SK-N-SH (cell line): Measurements from ENCODE around the gene DMRT3. TPM values are rescaled to one million over a fixed set of nuclear protein-coding genes. Genes with fewer than 3 reads are reported as not detected.

Source experiments
- CTCF ChIA-PET: fragments of 300-600, 350-600 bp; formaldehyde crosslinking; extraction: SDS; loops from one replicate; lab custom pipeline; 2021; lab: Yijun Ruan, JAX
- POLR2A ChIA-PET: fragments of 350-600 bp; sonication (Branson Sonifier 250); formaldehyde crosslinking; extraction: SDS; loops from one replicate; lab custom pipeline; 2020; ENCODE audit warnings: antibody characterized with exemption, inconsistent platforms; lab: Yijun Ruan, JAX
- DNase-seq: peaks from one replicate; pipeline ENCODE4 v3.0.0; 2012
- H2AFZ ChIP-seq: fragments of 200-600 bp; sonication (generic); 2 replicates; pipeline ENCODE4 v1.8.1; 2016; ENCODE audit warnings: antibody characterized with exemption, mild to moderate bottlenecking, low read depth
- H3F3A ChIP-seq: fragments of 200-600 bp; sonication (generic); replicated peaks from 2 replicates; pipeline ENCODE3; 2016; ENCODE audit warnings: antibody characterized with exemption, mild to moderate bottlenecking; ENCODE audit not compliant: insufficient read depth
- H3K27ac ChIP-seq, 2 experiments: fragments of 200-500 bp in 1 of 2; fragments of 200-600 bp in 1 of 2; sonication (Bioruptor generic) in 1 of 2; sonication (generic), shearing (Covaris generic) in 1 of 2; 2 replicates each; pipeline versions ENCODE4 v1.5.1 to v1.6.1; 2014 to 2016; ENCODE audit warnings: low read depth in 2 of 2, inconsistent platforms in 1 of 2, low read length in 1 of 2, mild to moderate bottlenecking in 1 of 2, mixed read lengths in 1 of 2
- H3K27me3 ChIP-seq: fragments of 200-600 bp; sonication (generic), shearing (Covaris generic); 2 replicates; pipeline ENCODE4 v1.6.1; 2016; ENCODE audit warnings: mixed run types; ENCODE audit not compliant: insufficient read depth
- H3K36me3 ChIP-seq, 2 experiments: fragments of 200-500 bp in 1 of 2; fragments of 200-600 bp in 1 of 2; sonication (Bioruptor generic) in 1 of 2; sonication (generic) in 1 of 2; replicated peaks in 1 of 2; 2 replicates each; pipeline versions ENCODE3 to v1.5.1; 2014 to 2016; ENCODE audit warnings: low read length in 1 of 2, mild to moderate bottlenecking in 1 of 2; ENCODE audit not compliant: insufficient read depth in 2 of 2, control insufficient read depth in 1 of 2
- H3K4me1 ChIP-seq, 2 experiments: fragments of 200-500 bp in 1 of 2; fragments of 200-600 bp in 1 of 2; sonication (Bioruptor generic) in 1 of 2; sonication (generic), shearing (Covaris generic) in 1 of 2; 2 replicates each; pipeline versions ENCODE4 v1.5.1 to v1.6.1; 2014 to 2016; ENCODE audit warnings: low read depth in 1 of 2, low read length in 1 of 2, mixed run types in 1 of 2; ENCODE audit not compliant: insufficient read depth in 2 of 2, control insufficient read depth in 1 of 2
- H3K4me2 ChIP-seq: fragments of 200-600 bp; sonication (generic), shearing (Covaris generic); 2 replicates; pipeline ENCODE4 v1.6.1; 2017; ENCODE audit warnings: mixed run types
- H3K4me3 ChIP-seq, 2 experiments: fragments of 200-500 bp in 1 of 2; fragments of 200-600 bp in 1 of 2; sonication (Bioruptor generic) in 1 of 2; sonication (generic), shearing (Covaris generic) in 1 of 2; 2 replicates each; pipeline versions ENCODE4 v1.5.1 to v1.8.1; 2014 to 2016; ENCODE audit warnings: low read depth in 2 of 2, inconsistent platforms in 1 of 2, low read length in 1 of 2, mild to moderate bottlenecking in 1 of 2, mixed read lengths in 1 of 2, moderate library complexity in 1 of 2
- H3K79me2 ChIP-seq: fragments of 200-600 bp; sonication (generic); 2 replicates; pipeline ENCODE4 v1.8.1; 2017; ENCODE audit warnings: mild to moderate bottlenecking; ENCODE audit not compliant: insufficient read depth
- H3K9ac ChIP-seq: fragments of 200-600 bp; sonication (generic); 2 replicates; pipeline ENCODE4 v1.6.1; 2017; ENCODE audit warnings: mixed run types
- H3K9me2 ChIP-seq: fragments of 200-600 bp; sonication (generic); 2 replicates; pipeline ENCODE4 v1.6.1; 2017; ENCODE audit warnings: mixed run types
- H3K9me3 ChIP-seq: fragments of 200-600 bp; sonication (generic); 2 replicates; pipeline ENCODE4 v1.6.1; 2017; ENCODE audit warnings: mixed run types, mild to moderate bottlenecking, moderate library complexity
- H4K20me1 ChIP-seq: fragments of 200-600 bp; sonication (generic); 2 replicates; pipeline ENCODE4 v1.6.1; 2017; ENCODE audit warnings: mild to moderate bottlenecking, mixed run types; ENCODE audit not compliant: insufficient read depth
- EP300 ChIP-seq, 2 experiments: IDR thresholded peaks; 2 replicates each; pipeline versions ENCODE4 v1.4.0 to v1.6.1; 2012; ENCODE audit warnings: borderline replicate concordance in 1 of 2, low read depth in 1 of 2, low read length in 1 of 2
- FOSL2 ChIP-seq: IDR thresholded peaks from 2 replicates; pipeline ENCODE4 v1.4.0; 2012; ENCODE audit warnings: low read depth, mild to moderate bottlenecking, moderate library complexity, borderline replicate concordance
- GABPA ChIP-seq: IDR thresholded peaks from 2 replicates; pipeline ENCODE4 v1.4.0; 2012; ENCODE audit warnings: low read depth, mild to moderate bottlenecking
- JUND ChIP-seq: IDR thresholded peaks from 2 replicates; pipeline ENCODE4 v1.4.0; 2012
- NFIC ChIP-seq: IDR thresholded peaks from 2 replicates; pipeline ENCODE4 v1.4.0; 2012; ENCODE audit warnings: borderline replicate concordance
- POLR2AphosphoS5 ChIP-seq: IDR thresholded peaks from 2 replicates; pipeline ENCODE4 v1.6.1; 2012; ENCODE audit warnings: low read depth, low read length
- RAD21 ChIP-seq: IDR thresholded peaks from 2 replicates; pipeline ENCODE4 v1.6.1; 2012; ENCODE audit warnings: mild to moderate bottlenecking, low read length
- RCOR1 ChIP-seq: fragments of 150-350 bp; IDR thresholded peaks from 2 replicates; pipeline ENCODE4 v1.6.1; 2017; ENCODE audit warnings: antibody characterized with exemption, low read length
- REST ChIP-seq: IDR thresholded peaks from 2 replicates; pipeline ENCODE4 v1.6.1; 2012; ENCODE audit warnings: mild to moderate bottlenecking, low read depth, low read length, moderate library complexity
- RFX5 ChIP-seq: IDR thresholded peaks from 2 replicates; pipeline ENCODE4 v1.6.1; 2012; ENCODE audit warnings: mild to moderate bottlenecking, improper control_type of control experiment, low read length
- RXRA ChIP-seq: IDR thresholded peaks from 2 replicates; pipeline ENCODE4 v1.4.0; 2012; ENCODE audit warnings: low read depth, mild to moderate bottlenecking, borderline replicate concordance
- SMC3 ChIP-seq: IDR thresholded peaks from 2 replicates; pipeline ENCODE4 v1.6.1; 2012; ENCODE audit warnings: low read depth, low read length, improper control_type of control experiment
- TAF1 ChIP-seq: IDR thresholded peaks from 2 replicates; pipeline ENCODE4 v1.6.1; 2012; ENCODE audit warnings: low read depth, mild to moderate bottlenecking, low read length, moderate library complexity, borderline replicate concordance
- TCF12 ChIP-seq: IDR thresholded peaks from 2 replicates; pipeline ENCODE4 v1.4.0; 2012
- TEAD4 ChIP-seq: IDR thresholded peaks from 2 replicates; pipeline ENCODE4 v1.4.0; 2012; ENCODE audit warnings: mild to moderate bottlenecking, borderline replicate concordance; ENCODE audit not compliant: insufficient read depth
- USF1 ChIP-seq: IDR thresholded peaks from 2 replicates; pipeline ENCODE4 v1.4.0; 2012; ENCODE audit warnings: low read depth, borderline replicate concordance
- WGBS: methylation state at CpG from one replicate; pipeline ENCODE4 v1.1.6; 2017; ENCODE audit warnings: low lambda C conversion rate; 5-methylcytosine and 5-hydroxymethylcytosine counted together
- polyA plus RNA-seq, 3 experiments: library from polyadenylated mRNA; depleted of rRNA; stranded (reverse); fragments of >200 nt; gene quantifications; 2 replicates each; pipeline ENCODE4 v1.2.3, GENCODE V29; 2012

The DMRT3 gene
- polyA plus RNA-seq, 1 of the 3 experiments (the other 2 are of a cell fraction) = not detected

GRCh38 chr9:976943-977837, 735 bp downstream of the DMRT3 start:
- Histone ChIP-seq H2AFZ (no peak overlapping the region), H3K4me2 (no peak overlapping the region), H3K27me3 (peaks cover 86% of the 10 kb centered on the region), H3K9me3 (no peaks in the 10 kb centered on the region), H3F3A (no peaks in the 10 kb centered on the region), H4K20me1 (no peaks in the 10 kb centered on the region), H3K27ac (no peak overlapping the region), H3K9ac (no peak overlapping the region), H3K9me2 (no peaks in the 10 kb centered on the region), H3K4me1 (no peaks in the 10 kb centered on the region), H3K4me3 (no peak overlapping the region), H3K36me3 (no peaks in the 10 kb centered on the region), H3K79me2 (no peaks in the 10 kb centered on the region)
- TF ChIP-seq SMC3 = no peak
- TF ChIP-seq GABPA = no peak
- no peak for TF ChIP-seq TAF1
- TF ChIP-seq RFX5 = no peak
- TF ChIP-seq EP300 (IDR thresholded peaks at IDR 0.05; ENCODE audit: borderline replicate concordance in 1 of 2, low read depth in 1 of 2, low read length in 1 of 2) = no peak
- no peak for TF ChIP-seq TCF12
- TF ChIP-seq RAD21 = no peak
- TF ChIP-seq RCOR1 = no peak
- no peak for TF ChIP-seq REST
- TF ChIP-seq FOSL2 = no peak
- TF ChIP-seq RXRA = no peak
- no peak for TF ChIP-seq NFIC
- no peak for TF ChIP-seq JUND
- no peak for TF ChIP-seq USF1
- no peak for TF ChIP-seq POLR2AphosphoS5
- TF ChIP-seq TEAD4 = no peak
- ChIA-PET POLR2A (no interaction called here), CTCF (interaction anchor here (1.1 to 1.8 kb wide), 2 partner anchors 9 to 32 kb away, joined by 3 to 4 read pairs; no protein-coding TSS in a partner anchor)
- no peak for DNase-seq
- WGBS = 4% methylated on average over 25 of the region's 92 CpGs
